NT2/D1 (cell line): ENCODE results near the gene FBXO24.

Experiments used
- DNase-seq: peaks from one replicate; pipeline ENCODE4 v3.0.0-alpha.2; 2011; ENCODE audit warnings: low read depth, low spot score
- H3K27me3 ChIP-seq: 2 replicates; pipeline ENCODE4 v1.6.0; 2011; ENCODE audit warnings: mild to moderate bottlenecking; ENCODE audit not compliant: insufficient read length, insufficient read depth
- H3K36me3 ChIP-seq: 2 replicates; pipeline ENCODE4 v1.6.1; 2011; ENCODE audit warnings: mild to moderate bottlenecking, low read length, mixed read lengths; ENCODE audit not compliant: insufficient read depth, insufficient read length
- H3K4me1 ChIP-seq: 2 replicates; pipeline ENCODE4 v1.5.1; 2011; ENCODE audit not compliant: insufficient read depth, insufficient read length
- H3K4me3 ChIP-seq: 2 replicates; pipeline ENCODE4 v1.5.1; 2011; ENCODE audit warnings: low read depth; ENCODE audit not compliant: insufficient read length
- H3K9ac ChIP-seq: 2 replicates; pipeline ENCODE4 v1.6.0; 2011; ENCODE audit warnings: low read depth; ENCODE audit not compliant: insufficient read length
- H3K9me3 ChIP-seq: 2 replicates; pipeline ENCODE4 v1.5.1; 2011; ENCODE audit warnings: mild to moderate bottlenecking, low read length; ENCODE audit not compliant: insufficient read depth
- SUZ12 ChIP-seq: IDR thresholded peaks from 2 replicates; pipeline ENCODE4 v1.6.1; 2011; ENCODE audit not compliant: insufficient read length, insufficient read depth; ENCODE audit errors: extremely low read depth
- YY1 ChIP-seq: IDR thresholded peaks from 2 replicates; pipeline ENCODE4 v1.6.1; 2011; ENCODE audit not compliant: insufficient read length, insufficient read depth
- ZNF274 ChIP-seq: IDR thresholded peaks from 2 replicates; pipeline ENCODE4 v1.6.1; 2011; ENCODE audit warnings: mild to moderate bottlenecking, low read depth, low read length

The FBXO24 gene

GRCh38 chr7:100568176-100568895 is 17.8 kb upstream of the FBXO24 start:
- H3K4me1 ChIP-seq, result peaks cover 24% of the 10 kb centered on the region
- no peak overlapping the region for H3K9ac ChIP-seq
- H3K27me3 ChIP-seq, result no peaks in the 10 kb centered on the region
- peaks cover 6% of the 10 kb centered on the region for H3K36me3 ChIP-seq
- H3K4me3 ChIP-seq, result no peak overlapping the region
- H3K9me3 ChIP-seq, result no peaks in the 10 kb centered on the region
- TF ChIP-seq SUZ12 (no peak), YY1 (no peak), ZNF274 (no peak)
- no peak for DNase-seq

GRCh38 chr7:100568896-100569844 is 17.0 kb upstream of the FBXO24 start:
- Histone ChIP-seq H3K9me3 (no peaks in the 10 kb centered on the region), H3K27me3 (no peaks in the 10 kb centered on the region), H3K36me3 (peaks cover 12% of the 10 kb centered on the region), H3K9ac (peak overlapping the region; percentile 86), H3K4me3 (peak overlapping the region; percentile 57), H3K4me1 (peaks cover 24% of the 10 kb centered on the region)
- DNase-seq, result peak; percentile 70
- no peak for TF ChIP-seq YY1
- TF ChIP-seq ZNF274, result no peak
- no peak for TF ChIP-seq SUZ12

- Histone ChIP-seq H3K9ac (peak overlapping the region; percentile 76), H3K9me3 (no peaks in the 10 kb centered on the region), H3K36me3 (peaks cover 29% of the 10 kb centered on the region), H3K4me1 (peaks cover 26% of the 10 kb centered on the region), H3K4me3 (no peak overlapping the region), H3K27me3 (no peaks in the 10 kb centered on the region)
- no peak for DNase-seq
- TF ChIP-seq SUZ12 (no peak), YY1 (no peak), ZNF274 (no peak)
These were observed 14.9 kb upstream of the FBXO24 start for GRCh38 chr7:100570954-100571828.

DNA sequence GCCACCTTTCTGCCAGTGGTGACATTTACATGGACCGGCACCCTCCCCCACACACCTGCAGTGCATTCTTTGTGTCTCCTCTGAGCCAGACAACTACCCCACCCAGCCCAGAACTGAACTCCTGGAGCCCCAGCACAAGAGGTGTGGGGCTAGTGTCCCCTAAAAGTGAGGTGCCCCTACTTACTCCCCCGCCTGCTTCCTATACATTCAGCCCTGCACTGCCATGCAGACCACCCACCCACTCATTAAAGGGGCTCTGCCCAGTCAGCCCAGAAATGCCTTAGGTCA is 14.4 kb upstream of the FBXO24 start:
- H3K36me3 ChIP-seq, result peaks cover 33% of the 10 kb centered on the region
- no peaks in the 10 kb centered on the region for H3K27me3 ChIP-seq
- H3K9ac ChIP-seq, result peak overlapping the region; percentile 61
- no peak for TF ChIP-seq SUZ12
- no peak for TF ChIP-seq YY1
- TF ChIP-seq ZNF274, result no peak
- H3K4me3 ChIP-seq, result no peak overlapping the region
- no peak for DNase-seq
- H3K4me1 ChIP-seq, result peaks cover 26% of the 10 kb centered on the region
- no peaks in the 10 kb centered on the region for H3K9me3 ChIP-seq

GRCh38 chr7:100572281-100572948 is 13.7 kb upstream of the FBXO24 start:
- Histone ChIP-seq H3K36me3 (peaks cover 39% of the 10 kb centered on the region), H3K4me1 (peaks cover 24% of the 10 kb centered on the region), H3K9me3 (no peaks in the 10 kb centered on the region), H3K4me3 (no peak overlapping the region), H3K9ac (peak overlapping the region; percentile 61), H3K27me3 (no peaks in the 10 kb centered on the region)
- no peak for DNase-seq
- TF ChIP-seq ZNF274, result no peak
- TF ChIP-seq YY1, result no peak
- no peak for TF ChIP-seq SUZ12

GRCh38 chr7:100572949-100573675 is 13.0 kb upstream of the FBXO24 start:
- Histone ChIP-seq H3K4me3 (no peak overlapping the region), H3K9me3 (no peaks in the 10 kb centered on the region), H3K36me3 (peaks cover 46% of the 10 kb centered on the region), H3K27me3 (no peaks in the 10 kb centered on the region), H3K4me1 (peaks cover 21% of the 10 kb centered on the region), H3K9ac (peak overlapping the region; percentile 61)
- TF ChIP-seq ZNF274 (no peak), YY1 (no peak), SUZ12 (no peak)
- DNase-seq, result no peak
